ENCODE measurements around the gene CACNB2.

GRCh38 chr10:18377898-18378297 lies 237.7 kb downstream of the CACNB2 start:
- TF ChIP-seq CTCF (IDR thresholded peaks at IDR 0.05) (no peak), POLR2A (IDR thresholded peaks at IDR 0.05) (no peak)
